ENCODE measurements around the gene RHEBL1.

RHEBL1 gene

GRCh38 chr12:49036029-49036428 is 33.8 kb downstream of the RHEBL1 start:
- DNase-seq: no peak

- no peak for DNase-seq
Measured at GRCh38 chr12:49034286-49034622, 35.5 kb downstream of the RHEBL1 start.

- no peak for DNase-seq
Measured at GRCh38 chr12:49033611-49034285, 36.0 kb downstream of the RHEBL1 start.

GRCh38 chr12:49032679-49033447 is 36.9 kb downstream of the RHEBL1 start:
- no peak for DNase-seq

GRCh38 chr12:49032276-49032675 is 37.5 kb downstream of the RHEBL1 start:
- no peak for DNase-seq

GRCh38 chr12:49031573-49032161 is 38.1 kb downstream of the RHEBL1 start:
- no peak for DNase-seq

GRCh38 chr12:49030714-49031572 is 38.8 kb downstream of the RHEBL1 start:
- DNase-seq: no peak

GRCh38 chr12:49030119-49030518 is 39.7 kb downstream of the RHEBL1 start:
- DNase-seq: no peak

- DNase-seq: no peak
Measured at GRCh38 chr12:49028666-49029275, 41.0 kb downstream of the RHEBL1 start.

GRCh38 chr12:49027846-49028555 is 41.8 kb downstream of the RHEBL1 start:
- no peak for DNase-seq

GRCh38 chr12:49026678-49027480 is 42.9 kb downstream of the RHEBL1 start:
- DNase-seq: no peak

- no peak for DNase-seq
Measured at GRCh38 chr12:49026101-49026500, 43.7 kb downstream of the RHEBL1 start.

GRCh38 chr12:49025463-49025862 is 44.3 kb downstream of the RHEBL1 start:
- no peak for DNase-seq

- DNase-seq: no peak
Measured at GRCh38 chr12:49024543-49024942, 45.2 kb downstream of the RHEBL1 start.

- no peak for DNase-seq
Measured at GRCh38 chr12:49023812-49024211, 46.0 kb downstream of the RHEBL1 start.

- no peak for DNase-seq
Measured at GRCh38 chr12:49022558-49023178, 47.1 kb downstream of the RHEBL1 start.

GRCh38 chr12:49021292-49021915 is 48.4 kb downstream of the RHEBL1 start:
- DNase-seq: no peak

GRCh38 chr12:49020441-49020840 is 49.3 kb downstream of the RHEBL1 start:
- DNase-seq: no peak

- peak; percentile 61 for DNase-seq
Measured at GRCh38 chr12:49019443-49020324, 50.1 kb downstream of the RHEBL1 start.

All from fibroblast of skin of right biceps (primary cell).